HG02798 (cell line): Measurements from ENCODE around the gene DOCK1.

Experiments used
- ATAC-seq: cut with Tn5 transposase; IDR thresholded peaks from one replicate; pipeline ENCODE4 v1.9.1; 2021; ENCODE audit warnings: mild to moderate bottlenecking; ENCODE audit not compliant: unreplicated experiment, poor library complexity

The DOCK1 gene

GRCh38 chr10:127364034-127364433, 458.8 kb downstream of the DOCK1 start:
- no peak for ATAC-seq

GRCh38 chr10:127368101-127368500, 462.9 kb downstream of the DOCK1 start:
- no peak for ATAC-seq

- no peak for ATAC-seq
Observed at GRCh38 chr10:127368929-127369328, 463.7 kb downstream of the DOCK1 start.

GRCh38 chr10:127370601-127371000, 465.4 kb downstream of the DOCK1 start:
- no peak for ATAC-seq

- no peak for ATAC-seq
Observed at GRCh38 chr10:127372361-127372760, 467.1 kb downstream of the DOCK1 start.

GRCh38 chr10:127374074-127374680, 468.9 kb downstream of the DOCK1 start:
- ATAC-seq: no peak

GRCh38 chr10:127374901-127375300, 469.7 kb downstream of the DOCK1 start:
- no peak for ATAC-seq

- ATAC-seq: no peak
Observed at GRCh38 chr10:127375461-127375860, 470.2 kb downstream of the DOCK1 start.

GRCh38 chr10:127376071-127376470, 470.8 kb downstream of the DOCK1 start:
- ATAC-seq: no peak

- ATAC-seq: no peak
Observed at GRCh38 chr10:127378628-127379027, 473.4 kb downstream of the DOCK1 start.

- ATAC-seq: no peak
Observed at GRCh38 chr10:127384532-127384931, 479.3 kb downstream of the DOCK1 start.

- ATAC-seq: no peak
Observed at GRCh38 chr10:127385066-127385465, 479.8 kb downstream of the DOCK1 start.

GRCh38 chr10:127386606-127387327, 481.5 kb downstream of the DOCK1 start:
- no peak for ATAC-seq

- no peak for ATAC-seq
Observed at GRCh38 chr10:127391875-127392274, 486.6 kb downstream of the DOCK1 start.

- ATAC-seq: no peak
Observed at GRCh38 chr10:127392351-127393235, 487.4 kb downstream of the DOCK1 start.

GRCh38 chr10:127398140-127398970, 493.1 kb downstream of the DOCK1 start:
- ATAC-seq: no peak

- ATAC-seq: no peak
Observed at GRCh38 chr10:127398971-127399365, 493.7 kb downstream of the DOCK1 start.

- no peak for ATAC-seq
Observed at GRCh38 chr10:127399668-127400067, 494.4 kb downstream of the DOCK1 start.

- no peak for ATAC-seq
Observed at GRCh38 chr10:127400216-127400615, 495.0 kb downstream of the DOCK1 start.
